HG02981 (cell line): Measurements from ENCODE around the gene FRY.

ENCODE experiments used
- ATAC-seq: cut with Tn5 transposase; IDR thresholded peaks from one replicate; pipeline ENCODE4 v1.9.1; 2021; ENCODE audit warnings: mild to moderate bottlenecking, moderate library complexity; ENCODE audit not compliant: unreplicated experiment

Gene FRY

DNA sequence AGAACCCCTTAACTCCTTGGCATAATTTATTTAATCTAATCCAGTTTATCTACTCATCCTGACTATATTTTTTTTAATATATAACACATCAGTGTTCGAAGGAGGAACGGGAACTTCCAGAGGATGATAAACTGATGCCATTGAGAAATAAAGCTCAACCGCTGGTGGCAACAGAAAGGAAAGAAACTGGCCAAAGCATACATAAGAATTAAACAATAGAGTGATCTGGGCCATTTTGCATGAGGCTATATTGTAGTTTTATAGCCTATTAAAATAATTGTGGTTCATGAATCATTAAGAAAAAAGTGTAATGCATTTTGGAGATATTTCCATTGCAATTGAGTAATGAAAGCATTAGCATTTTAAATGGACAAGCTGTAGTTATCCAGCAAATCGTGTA is 94.2 kb downstream of the FRY start:
- no peak for ATAC-seq

DNA sequence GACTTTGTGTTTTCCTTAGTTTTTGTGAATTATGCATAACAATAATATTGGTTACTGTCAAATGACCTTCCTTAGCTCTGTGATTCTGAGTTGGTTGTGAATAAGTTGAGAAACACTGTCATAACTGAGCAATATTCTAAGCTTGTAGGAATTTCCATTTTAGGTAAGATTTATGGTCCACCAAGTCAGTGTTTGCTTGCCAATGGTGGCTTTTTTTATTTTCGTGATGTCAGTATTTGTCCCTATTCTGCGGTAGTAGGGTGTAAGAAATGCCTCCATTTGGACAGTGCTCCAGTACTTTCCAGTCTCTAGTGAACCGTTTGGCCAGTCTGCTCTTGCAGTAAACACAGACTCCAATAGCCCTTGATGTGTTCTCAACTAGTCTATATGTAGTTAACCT is 94.7 kb downstream of the FRY start:
- ATAC-seq: no peak

DNA sequence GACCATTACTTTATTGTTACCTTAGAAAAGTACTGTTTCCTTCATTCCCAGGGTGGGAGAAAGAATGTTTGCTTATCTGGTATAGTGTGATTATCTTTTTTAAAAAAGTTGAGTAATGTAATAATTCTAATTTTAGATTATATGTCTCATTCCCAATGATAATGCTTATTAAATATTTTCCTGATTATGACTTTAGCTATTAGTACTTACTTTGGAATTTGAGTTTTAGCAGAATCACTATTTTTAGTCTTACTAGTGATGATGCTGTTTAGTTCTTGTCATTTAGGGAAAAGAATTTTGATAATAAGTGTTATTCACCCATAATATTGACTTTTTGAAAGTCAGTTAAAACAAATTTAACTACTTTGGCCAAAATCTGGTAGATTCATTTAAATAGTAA is 95.2 kb downstream of the FRY start:
- no peak for ATAC-seq

DNA sequence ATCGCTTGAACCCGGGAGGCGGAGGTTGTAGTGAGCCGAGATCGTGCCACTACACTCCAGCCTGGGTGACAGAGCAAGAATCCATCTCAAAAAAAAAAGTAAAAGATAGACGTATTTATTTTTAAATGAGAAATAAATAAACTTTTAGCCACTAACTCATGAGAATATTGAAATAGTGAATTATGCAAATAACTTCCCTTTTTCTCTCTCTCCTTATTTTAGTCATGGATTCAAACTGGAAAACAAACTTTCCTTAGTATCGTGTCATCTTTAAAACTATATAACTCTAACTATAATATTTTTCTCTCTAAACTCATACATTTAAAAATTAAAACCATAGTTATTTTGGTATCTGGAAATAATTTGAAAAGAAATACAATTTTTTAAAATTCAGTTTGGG is 96.1 kb downstream of the FRY start:
- no peak for ATAC-seq

DNA sequence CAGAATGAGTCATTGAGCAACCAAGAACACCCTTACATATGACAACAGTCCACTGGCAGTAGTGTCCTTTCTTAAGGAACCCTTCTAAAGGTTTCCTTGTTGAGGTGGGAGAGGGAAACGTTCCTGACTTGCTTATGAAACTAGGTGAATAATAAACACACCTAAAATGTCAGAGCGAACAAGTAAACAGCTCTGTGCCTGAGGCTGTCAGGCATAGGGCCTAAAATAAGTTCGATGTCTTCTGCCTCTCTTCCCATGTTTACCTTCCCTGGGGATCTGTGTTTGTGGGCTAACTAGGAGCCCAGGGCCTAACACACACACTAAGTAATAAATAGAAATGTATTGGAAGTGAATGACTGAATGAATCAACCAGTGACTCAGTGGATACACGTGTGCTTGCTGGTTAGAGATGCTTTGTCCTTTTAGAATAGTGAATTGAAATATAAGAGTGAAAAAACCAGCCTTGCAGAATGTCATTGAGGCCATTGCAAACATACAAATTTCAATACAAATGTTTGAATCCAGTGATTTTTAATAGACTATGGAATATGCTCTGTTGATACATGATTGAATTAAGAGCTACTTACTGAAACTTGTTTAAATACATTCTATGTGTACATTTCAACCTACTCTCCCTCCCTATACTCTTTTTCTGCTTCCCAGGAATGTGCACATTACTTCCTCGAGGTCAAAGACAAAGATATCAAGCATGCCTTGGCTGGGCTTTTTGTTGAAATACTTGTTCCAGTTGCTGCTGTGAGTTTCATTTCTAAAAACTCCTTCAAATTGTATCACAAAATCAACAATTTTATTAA is 102.9 kb downstream of the FRY start:
- ATAC-seq: no peak

DNA sequence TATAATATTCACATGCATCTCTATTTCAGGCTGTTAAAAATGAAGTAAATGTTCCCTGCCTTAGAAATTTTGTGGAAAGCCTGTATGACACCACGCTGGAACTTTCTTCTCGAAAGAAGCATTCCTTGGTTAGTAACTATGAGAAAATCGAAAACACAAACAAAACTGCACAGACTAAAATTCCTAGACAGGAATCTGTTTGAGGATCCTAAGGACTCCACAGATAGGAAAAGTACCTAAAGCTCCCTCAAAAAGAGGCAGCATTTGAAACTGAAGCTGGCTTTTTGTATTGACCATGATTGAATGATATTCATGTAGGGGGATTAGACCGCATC is 103.4 kb downstream of the FRY start:
- ATAC-seq: no peak

DNA sequence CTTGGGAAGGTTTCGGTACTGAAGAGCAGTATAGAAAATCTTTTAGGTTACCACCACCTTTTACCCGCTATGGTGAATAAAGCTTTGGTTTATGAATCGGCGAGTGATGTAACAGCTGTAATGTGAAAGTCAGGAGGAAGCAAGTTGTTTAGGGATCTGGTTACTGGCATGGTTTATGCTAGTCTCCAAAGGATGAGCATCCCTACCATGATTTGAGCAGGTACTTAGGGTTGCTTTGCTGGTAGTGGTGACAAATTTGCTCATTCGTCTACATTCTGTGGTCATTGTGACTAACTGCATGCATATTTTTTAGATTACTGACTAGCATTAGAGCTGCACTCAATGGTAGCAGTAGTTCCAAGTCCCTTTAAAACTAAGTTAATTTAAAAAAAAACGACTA is 104.1 kb downstream of the FRY start:
- no peak for ATAC-seq

DNA sequence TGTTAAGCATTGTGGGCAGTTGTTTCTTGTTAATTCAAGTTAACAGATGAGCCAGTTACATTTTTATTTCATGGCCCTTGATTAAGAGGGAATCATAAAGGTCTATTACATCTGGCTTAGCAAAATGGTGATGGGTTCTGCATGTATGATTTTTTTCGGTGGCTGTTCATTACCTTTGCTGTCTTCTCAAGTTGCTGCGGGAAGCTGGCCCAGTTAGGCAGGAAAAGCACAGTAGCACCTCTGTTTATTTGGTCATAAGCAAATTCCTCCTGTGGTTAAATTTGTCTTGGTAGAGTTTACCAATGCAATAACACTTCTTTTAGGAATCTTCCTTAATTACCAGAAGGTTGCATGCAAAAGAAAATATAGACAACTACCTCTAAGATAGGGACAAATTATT is 104.5 kb downstream of the FRY start:
- no peak for ATAC-seq

DNA sequence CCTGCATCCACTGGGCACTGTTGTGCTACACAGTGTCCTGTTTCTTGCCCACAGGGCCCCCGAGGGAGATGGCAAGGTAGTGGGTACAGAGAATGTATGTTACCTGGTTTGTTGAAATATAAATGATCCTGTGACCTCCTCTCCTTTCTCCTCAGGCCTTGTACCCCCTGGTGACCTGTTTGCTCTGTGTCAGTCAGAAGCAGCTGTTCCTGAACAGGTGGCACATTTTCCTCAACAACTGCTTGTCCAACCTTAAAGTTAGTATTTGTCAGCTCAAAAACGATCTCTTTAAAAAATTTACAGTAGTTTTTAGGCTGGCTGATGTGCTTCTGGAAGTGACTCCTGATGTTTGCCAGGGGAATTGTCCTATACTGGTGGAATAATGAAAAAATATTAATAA is 105.1 kb downstream of the FRY start:
- ATAC-seq: no peak

DNA sequence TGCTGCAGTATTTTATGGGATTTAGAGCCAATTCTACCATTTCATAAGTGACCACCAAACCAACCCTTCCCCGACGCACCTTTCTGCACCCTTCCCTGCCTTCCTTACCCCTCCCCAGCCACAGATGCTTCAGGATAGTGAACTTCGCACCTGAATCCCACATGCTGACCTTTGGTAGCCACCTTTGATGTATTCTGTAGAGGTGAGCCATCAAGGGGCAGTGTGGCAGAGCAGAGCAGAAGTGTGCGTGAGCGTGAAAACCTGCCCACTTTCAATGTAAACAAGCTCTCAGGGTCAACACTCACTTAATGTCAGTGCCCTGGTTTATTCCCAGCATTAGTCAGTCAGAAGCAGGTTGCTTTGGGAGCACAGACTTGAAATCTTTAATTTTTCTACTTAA is 107.7 kb downstream of the FRY start:
- ATAC-seq: no peak

DNA sequence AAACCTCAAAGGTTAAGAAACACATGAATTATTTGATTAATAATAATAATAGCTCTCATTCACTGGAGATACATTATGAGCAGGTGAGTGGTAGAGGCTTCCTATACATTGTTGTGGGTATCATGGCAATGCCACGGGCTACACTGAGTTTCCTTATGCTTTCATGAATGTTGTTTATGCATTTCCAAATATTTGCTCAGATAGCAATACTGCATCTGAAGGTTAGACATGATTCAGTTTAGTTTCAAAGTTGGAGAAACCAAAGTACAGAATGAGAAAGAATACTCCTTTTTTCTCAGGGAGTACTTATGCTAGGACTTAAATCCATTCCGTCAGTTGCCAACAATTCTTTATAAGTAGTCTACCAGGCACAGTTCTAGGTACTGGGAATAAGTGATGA is 108.5 kb downstream of the FRY start:
- no peak for ATAC-seq

DNA sequence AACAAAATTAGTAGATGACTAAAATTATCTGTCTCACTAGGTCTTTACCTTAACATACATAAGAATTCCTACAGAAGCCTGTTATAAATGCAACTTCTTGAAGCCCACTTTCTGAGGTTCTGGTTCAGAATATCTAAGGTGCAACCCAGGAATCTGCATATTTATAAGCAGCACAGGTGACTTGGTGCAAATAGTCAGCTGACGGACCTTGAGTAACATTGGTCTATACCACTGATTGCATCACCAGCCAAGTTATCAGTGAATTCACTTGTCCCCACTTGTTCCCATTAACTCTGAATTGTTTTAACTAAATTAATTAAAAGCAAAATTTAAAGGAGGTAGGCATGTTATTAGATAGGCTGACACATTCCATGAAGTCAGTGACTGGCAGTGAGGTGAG is 109.9 kb downstream of the FRY start:
- no peak for ATAC-seq

DNA sequence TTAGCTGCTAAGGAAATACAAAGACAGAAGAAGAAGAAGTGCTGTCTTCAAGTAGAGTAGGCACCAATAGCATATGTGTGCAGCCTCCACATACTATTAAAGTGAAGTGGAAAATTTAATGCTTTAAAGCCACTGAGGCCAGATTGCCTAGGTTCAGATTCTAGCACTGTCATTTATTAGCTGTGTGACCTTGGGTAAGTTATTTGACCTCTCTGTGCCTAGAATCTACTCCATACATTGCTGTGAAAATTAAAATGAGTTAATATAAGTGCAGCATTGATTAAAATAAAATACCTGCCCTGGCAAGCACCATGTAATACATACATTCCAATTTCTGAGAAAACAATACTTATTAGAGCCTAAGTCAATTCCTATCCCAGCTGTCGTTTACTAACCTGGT is 110.5 kb downstream of the FRY start:
- ATAC-seq: no peak

DNA sequence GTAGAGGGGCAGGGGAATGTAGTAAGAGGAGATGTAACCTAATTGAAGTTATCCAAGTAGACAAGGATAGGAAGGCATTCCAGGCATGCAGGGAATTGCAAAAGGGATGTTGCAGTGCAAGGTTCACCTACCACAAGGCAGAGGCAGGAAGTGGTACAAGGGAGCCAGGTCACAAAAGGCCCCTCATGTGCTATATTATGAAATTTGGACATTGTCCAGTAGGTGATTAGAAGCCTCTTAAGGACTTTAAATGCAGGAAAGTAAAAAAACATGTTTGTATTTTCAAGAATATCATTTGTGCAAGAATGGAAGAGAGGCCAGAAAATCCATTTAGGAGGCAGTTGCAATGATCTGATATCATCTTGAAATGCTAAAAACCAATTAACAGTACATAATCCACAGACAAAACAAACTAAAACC is 111.4 kb downstream of the FRY start:
- ATAC-seq: no peak

DNA sequence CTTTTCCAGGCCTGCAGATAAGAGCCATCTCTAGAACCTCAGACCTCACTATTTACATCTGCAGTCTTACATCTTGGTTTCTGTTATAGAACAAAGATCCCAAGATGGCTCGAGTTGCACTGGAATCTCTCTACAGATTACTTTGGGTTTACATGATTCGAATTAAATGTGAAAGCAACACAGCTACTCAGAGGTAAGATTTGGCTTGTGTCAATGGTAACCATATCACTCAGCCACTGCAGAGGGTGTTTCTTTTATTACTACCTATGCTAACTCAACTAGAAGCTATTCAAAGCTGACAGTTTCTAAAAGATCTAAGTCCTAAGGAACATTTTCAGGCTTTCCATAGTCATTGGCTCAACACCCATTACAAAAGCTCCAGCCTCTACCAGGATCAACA is 115.6 kb downstream of the FRY start:
- ATAC-seq: no peak

DNA sequence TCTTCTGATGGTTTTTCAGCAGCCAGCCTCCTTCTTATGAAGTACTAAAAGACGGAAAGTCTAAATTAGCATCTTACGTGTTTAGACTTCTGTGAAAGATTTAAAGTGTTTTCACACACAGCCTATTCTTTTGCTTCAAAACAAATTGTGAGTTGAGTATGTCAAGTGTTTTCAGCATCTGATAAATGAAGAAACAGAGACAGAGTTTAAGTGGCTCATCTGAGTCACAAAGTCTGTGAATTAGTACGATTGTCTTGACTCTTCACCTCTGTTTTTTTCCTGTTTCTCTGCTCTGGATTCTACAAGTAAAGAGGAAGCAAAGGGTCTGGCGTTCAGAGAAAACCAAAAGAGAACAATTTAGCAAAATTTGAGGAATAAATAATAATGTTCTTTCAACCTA is 116.4 kb downstream of the FRY start:
- ATAC-seq: no peak

DNA sequence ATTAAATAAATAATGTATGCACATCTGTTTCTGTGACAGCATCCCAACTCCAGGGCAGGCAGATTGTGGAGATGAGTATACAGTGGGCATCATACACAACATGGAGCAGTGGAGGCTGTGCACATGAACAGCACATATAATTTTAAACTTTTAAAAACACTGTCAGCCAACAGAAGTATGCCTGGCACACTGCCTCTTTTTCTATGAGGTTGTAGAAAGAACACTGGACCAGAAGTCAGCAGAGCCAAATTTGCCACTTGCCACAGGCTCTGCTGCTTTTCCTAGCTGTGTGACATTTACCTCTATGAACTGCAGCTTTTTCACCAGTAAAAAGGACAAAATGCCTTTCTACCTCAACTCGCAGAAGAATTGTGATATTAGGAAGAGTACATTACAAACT is 118.7 kb downstream of the FRY start:
- no peak for ATAC-seq

DNA sequence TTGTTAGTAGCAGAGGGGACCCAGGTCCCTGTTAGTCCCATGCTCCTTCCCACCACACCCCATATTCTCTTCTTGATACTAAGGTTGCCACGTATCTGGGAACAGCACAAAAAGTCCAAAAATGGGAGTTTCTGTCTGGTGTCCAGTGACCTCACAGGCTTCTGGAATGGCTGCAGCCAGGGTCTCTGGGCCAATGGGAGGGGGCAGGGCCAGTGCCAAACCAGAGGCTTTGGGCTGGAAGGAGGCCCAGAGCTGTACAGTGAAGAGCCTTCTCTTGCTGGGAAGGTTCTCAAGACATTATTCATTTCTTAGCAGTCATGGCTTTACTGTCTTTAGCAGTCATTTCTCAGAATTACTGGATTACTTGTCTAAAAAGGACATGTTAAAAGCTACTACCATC is 119.2 kb downstream of the FRY start:
- ATAC-seq: no peak

DNA sequence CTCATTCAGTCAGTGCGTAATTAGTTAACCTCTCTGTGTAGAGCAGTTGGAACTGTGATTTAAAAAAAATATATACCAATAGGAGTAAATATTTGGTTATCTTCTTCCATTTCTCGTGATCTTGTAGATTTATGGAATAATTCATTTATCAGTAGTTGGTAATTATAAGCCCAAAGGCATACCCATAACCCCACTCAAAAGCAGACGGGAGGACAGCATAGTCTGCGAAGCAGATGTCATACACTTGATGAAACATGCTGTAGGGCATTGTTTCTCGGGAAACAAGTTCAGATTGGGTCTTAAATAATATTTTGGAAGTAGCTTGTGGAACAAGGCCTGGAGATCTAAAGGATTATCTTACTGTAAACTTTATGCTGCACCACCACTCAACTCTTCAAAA is 119.7 kb downstream of the FRY start:
- no peak for ATAC-seq

DNA sequence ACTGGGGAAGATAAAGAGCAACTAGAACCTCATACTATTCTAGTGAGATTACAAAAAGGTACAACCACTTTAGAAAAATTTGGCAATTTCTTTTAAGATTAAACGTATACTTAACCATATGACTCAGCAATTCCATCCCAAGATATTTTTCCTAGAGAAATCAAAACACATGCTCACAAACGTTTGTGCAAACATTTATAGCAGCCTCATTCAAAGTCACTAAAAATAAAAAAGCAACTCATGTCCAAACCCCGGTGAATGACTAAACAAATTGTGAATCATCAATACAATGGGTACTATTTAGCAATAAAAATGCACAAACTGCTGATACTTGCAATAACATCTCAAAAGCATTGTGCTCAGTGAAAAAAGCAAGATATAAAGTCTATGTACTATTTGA is 121.5 kb downstream of the FRY start:
- no peak for ATAC-seq

DNA sequence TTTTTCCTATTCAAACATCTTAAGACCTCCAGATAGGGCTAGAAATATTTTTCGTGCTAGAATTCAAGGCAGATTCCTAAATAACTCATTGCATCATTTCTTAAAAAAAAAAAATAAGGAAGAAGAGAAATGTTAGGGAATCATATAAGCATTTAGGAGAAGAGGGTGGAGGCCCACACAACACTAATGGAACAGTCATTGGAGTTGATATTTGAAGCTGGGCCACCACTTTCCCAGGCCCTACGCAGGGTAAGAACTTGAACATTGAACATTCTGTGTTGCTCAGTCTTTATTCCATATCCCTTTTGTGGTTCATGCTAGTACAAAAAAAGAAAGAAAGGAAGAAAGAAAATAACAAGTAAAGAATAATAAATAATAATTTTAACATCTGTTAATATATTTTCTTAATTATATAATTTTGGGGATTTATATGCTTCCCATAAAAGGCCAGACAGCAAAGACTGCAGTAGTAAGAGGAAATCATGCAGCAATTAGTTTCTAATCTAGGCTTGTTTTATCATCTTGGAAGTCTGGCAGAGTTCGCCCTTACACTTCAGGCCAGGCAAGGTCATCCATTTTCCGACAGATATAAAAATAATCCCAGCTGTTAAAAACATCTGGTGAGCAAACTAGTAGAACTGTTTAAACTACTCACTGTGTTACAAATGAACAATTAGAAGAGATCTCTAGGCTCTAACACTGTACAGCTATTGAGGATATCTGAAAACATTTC is 127.7 kb downstream of the FRY start:
- ATAC-seq: no peak

DNA sequence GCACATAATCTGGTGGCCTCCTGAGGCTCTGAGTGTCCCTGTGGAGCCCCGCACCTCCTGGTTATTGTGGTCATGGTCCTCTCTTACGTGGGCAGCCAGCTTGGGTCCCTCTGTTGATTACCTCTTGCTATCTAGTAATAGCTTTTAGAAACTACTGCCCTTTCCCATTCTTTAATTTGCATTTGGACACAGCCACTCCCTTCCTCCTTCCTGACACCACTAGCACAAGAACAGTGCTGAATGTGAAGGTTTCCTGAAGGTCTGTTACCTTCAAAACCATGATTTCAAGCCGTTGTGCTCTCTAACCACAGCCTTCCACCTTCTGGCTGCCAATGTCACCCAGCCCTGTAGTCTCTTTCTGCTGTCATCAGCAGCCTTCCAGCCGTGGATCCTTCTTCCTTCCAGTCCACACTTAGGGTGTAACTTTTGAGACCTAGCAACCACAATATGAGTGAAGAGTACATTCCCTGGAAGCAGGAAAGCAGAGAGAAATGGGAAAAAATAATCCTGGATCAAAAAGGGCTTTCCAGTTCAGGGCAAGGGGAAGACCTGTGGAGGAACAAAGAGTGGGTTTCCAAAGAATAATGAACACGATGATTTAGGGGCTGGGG is 130.9 kb downstream of the FRY start:
- ATAC-seq: no peak
